GM12873 (cell line): ENCODE measurements around the gene HOXB8.

ENCODE experiments used
- CTCF ChIP-seq: IDR thresholded peaks from 2 replicates; pipeline ENCODE4 v1.5.1; 2012; ENCODE audit warnings: low read depth, mild to moderate bottlenecking, moderate library complexity, low read length, control low read depth; ENCODE audit not compliant: insufficient read depth; ENCODE audit errors: missing control alignments

The HOXB8 gene

GRCh38 chr17:48630009-48630924, 15.2 kb upstream of the HOXB8 start:
- TF ChIP-seq CTCF, result no peak

GRCh38 chr17:48629411-48629759, 14.3 kb upstream of the HOXB8 start:
- TF ChIP-seq CTCF, result no peak

- TF ChIP-seq CTCF, result no peak
These were observed 13.7 kb upstream of the HOXB8 start for GRCh38 chr17:48628649-48629410.

GRCh38 chr17:48627623-48628521, 12.8 kb upstream of the HOXB8 start:
- TF ChIP-seq CTCF, result no peak

GRCh38 chr17:48627118-48627597, 12.1 kb upstream of the HOXB8 start:
- no peak for TF ChIP-seq CTCF

GRCh38 chr17:48626245-48627117, 11.4 kb upstream of the HOXB8 start, which contains the start of gene HOXB9:
Gene HOXB9 (minus strand): TSS chr17:48626358. CDS start chr17:48626269, 89 bp downstream.
- TF ChIP-seq CTCF, result no peak
